ENCODE data around the gene KLHL29. TPM values are rescaled to one million over a fixed set of nuclear protein-coding genes. Genes with fewer than 3 reads are reported as not detected.

KLHL29 gene
- total and polyA plus RNA-seq, 2 experiments from 2014 or later: 1.5 to 6.5 TPM

- Histone ChIP-seq H3K4me2 (no peak overlapping the region), H3K4me1 (ENCODE audit: insufficient read depth) (no peaks in the 10 kb centered on the region; the same call in 1 of the 2 replicates), H2AFZ (no peak overlapping the region), H4K20me1 (replicated peaks; ENCODE audit: insufficient read depth) (no peaks in the 10 kb centered on the region), H3K9me2 (ENCODE audit: insufficient read depth) (no peaks in the 10 kb centered on the region), H3K27me3 (ENCODE audit: insufficient read depth) (no peaks in the 10 kb centered on the region), H3K4me3 (no peak overlapping the region), H3K36me3 (ENCODE audit: insufficient read depth) (no peaks in the 10 kb centered on the region), H3K27ac (ENCODE audit: low read depth) (no peak overlapping the region), H3F3A (replicated peaks; ENCODE audit: low read depth) (no peaks in the 10 kb centered on the region), H3K79me2 (replicated peaks; ENCODE audit: insufficient read depth) (no peaks in the 10 kb centered on the region)
- H3K9me3 Mint-ChIP-seq: no peaks in the 10 kb centered on the region
- no peaks in the 10 kb centered on the region for H3K27me3 Mint-ChIP-seq (ENCODE audit: insufficient read depth, low read depth, poor library complexity)
- no peak overlapping the region for H3K4me3 Mint-ChIP-seq
- ATAC-seq: no peak
- TF ChIP-seq CREB1 (CRISPR knock-in tag; IDR thresholded peaks at IDR 0.05; ENCODE audit: low read depth) (no peak), CTCF (conservative IDR thresholded peaks at IDR 0.05; ENCODE audit: low read depth in 2 of 2) (no peak), REST (IDR thresholded peaks at IDR 0.05; ENCODE audit: unreplicated experiment) (no peak), JUNB (IDR thresholded peaks at IDR 0.05; ENCODE audit: unreplicated experiment) (no peak), ZNF462 (CRISPR knock-in tag; IDR thresholded peaks at IDR 0.05) (no peak), EZH2phosphoT487 (IDR thresholded peaks at IDR 0.05; ENCODE audit: unreplicated experiment) (no peak), ZNF331 (CRISPR knock-in tag; IDR thresholded peaks at IDR 0.05; ENCODE audit: low read depth) (no peak), STAT1 (IDR thresholded peaks at IDR 0.05; ENCODE audit: unreplicated experiment) (no peak), EZH2 (IDR thresholded peaks at IDR 0.05; ENCODE audit: low read depth, unreplicated experiment) (no peak), POLR2AphosphoS5 (IDR thresholded peaks at IDR 0.05; ENCODE audit: low read depth) (no peak)
- no peak for DNase-seq (ENCODE audit: low spot score)
- peaks cover 30% of the 10 kb centered on the region for H3K4me1 Mint-ChIP-seq
- no peaks in the 10 kb centered on the region for H3K36me3 Mint-ChIP-seq (ENCODE audit: low read depth)
- H3K27ac Mint-ChIP-seq: no peak overlapping the region
Measured at GRCh38 chr2:23397478-23397877, 12.5 kb downstream of the KLHL29 start.
